ENCODE measurements around the gene CLOCK.

CLOCK gene

GRCh38 chr4:55539658-55540057 is 7.1 kb downstream of the CLOCK start:
- no peak for DNase-seq (ENCODE audit: low spot score)

DNA sequence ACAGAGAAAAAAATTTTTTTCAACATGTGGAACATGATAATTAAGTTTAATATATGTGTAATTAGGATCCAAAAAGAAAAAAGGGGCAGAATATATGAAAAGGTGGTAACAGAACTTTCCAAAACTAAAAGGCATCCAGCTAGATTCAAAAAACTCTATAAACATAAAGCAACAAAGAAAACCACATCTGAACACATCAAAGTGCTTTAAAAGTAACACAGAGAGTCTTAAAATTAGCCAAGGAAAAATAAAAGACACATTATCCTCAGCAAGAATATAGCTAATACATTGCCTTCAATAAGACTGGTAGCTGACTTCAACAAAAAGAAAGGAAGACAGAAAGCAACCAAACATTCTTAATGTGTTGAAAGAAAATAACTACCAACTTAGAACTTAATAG is 8.2 kb downstream of the CLOCK start:
- no peak for DNase-seq (ENCODE audit: low spot score)

GRCh38 chr4:55534306-55534705 is 12.4 kb downstream of the CLOCK start:
- no peak for DNase-seq (ENCODE audit: low spot score)

GRCh38 chr4:55530691-55531090 is 16.0 kb downstream of the CLOCK start:
- DNase-seq (ENCODE audit: low spot score) = no peak

- DNase-seq (ENCODE audit: low spot score) = no peak
Observed at GRCh38 chr4:55530167-55530566, 16.5 kb downstream of the CLOCK start.

DNA sequence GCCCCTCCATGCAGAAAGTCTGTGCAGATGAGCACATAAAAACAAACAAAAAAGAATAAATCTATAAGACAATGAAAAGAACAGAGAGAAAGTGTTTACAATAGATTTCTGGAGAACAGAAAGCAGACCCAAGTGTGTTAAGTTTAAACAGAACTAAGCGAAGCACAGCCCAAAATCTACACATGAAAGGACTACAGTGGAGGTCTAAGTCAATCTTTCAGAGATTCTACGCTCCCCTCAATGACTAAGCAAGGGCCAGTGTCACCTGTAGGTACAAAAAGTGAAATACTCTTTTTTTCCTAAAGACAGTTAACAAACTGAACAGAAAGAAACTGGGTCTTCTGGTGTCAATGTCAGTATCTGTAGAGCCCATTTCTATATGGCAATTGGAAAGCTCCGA is 18.2 kb downstream of the CLOCK start:
- DNase-seq (ENCODE audit: low spot score) = no peak

GRCh38 chr4:55524844-55525571 is 21.7 kb downstream of the CLOCK start:
- no peak for DNase-seq (ENCODE audit: low spot score)

DNA sequence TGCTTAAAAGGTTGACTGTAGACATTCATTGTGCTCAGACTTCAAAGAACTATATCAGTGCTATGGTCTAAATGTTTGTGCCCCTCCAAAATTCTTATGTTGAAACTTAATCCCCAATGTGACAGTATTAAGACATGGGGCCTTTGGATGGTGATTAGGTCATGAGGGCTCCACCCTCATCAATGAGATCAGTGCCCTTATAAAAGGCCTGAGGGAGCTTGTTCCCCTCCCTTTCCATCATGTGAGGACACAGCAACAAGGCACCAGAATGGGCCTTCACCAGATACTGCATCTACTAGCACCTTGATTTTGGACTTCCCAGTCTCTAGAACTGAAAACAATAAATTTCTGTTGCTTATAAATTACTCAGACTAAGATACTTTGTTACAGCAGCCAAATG is 28.3 kb downstream of the CLOCK start:
- no peak for DNase-seq (ENCODE audit: low spot score)

GRCh38 chr4:55517526-55518229 is 29.0 kb downstream of the CLOCK start:
- no peak for DNase-seq (ENCODE audit: low spot score)

GRCh38 chr4:55512922-55513571 is 33.7 kb downstream of the CLOCK start:
- DNase-seq (ENCODE audit: low spot score) = no peak

GRCh38 chr4:55512077-55512476 is 34.6 kb downstream of the CLOCK start:
- DNase-seq (ENCODE audit: low spot score) = no peak

DNA sequence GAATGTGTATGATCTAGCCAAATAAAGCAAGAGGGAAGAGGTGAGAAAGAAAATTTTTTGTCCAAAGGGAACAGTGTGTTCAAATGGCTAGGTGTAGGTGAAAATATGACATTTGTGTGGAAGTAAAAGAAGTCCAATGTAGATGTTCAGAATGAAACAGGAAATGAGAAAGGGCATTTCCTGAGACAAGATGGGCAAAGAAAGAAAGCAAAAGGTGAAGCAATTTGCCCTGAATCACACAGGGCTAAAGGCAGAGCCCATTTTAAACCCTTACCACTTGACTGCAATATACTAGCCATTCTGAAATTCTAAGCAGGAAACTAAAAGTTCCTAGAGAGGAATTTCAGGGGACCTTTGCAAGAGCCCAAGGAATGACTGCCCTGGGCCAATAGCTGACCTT is 36.0 kb downstream of the CLOCK start:
- no peak for DNase-seq (ENCODE audit: low spot score)

- no peak for DNase-seq (ENCODE audit: low spot score)
Observed at GRCh38 chr4:55509266-55509665, 37.4 kb downstream of the CLOCK start.

DNA sequence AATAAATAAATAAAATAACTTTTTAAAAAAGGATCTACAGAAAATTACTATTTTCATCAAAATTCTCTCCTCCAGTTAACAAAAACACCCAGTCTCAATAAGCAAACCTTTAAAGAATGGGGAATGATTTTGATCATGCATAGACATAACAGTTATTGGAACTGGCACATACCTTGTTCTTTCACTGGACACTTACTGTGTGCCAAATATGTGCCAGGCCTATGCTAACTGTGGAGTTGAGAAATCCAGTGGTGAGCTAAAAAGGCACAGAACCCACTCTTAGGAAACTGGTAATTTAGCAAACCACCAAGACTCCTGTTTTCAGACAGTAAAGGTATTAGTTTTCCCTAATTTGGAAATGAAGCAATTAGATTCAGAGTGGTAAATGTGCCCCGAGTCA is 39.1 kb downstream of the CLOCK start:
- DNase-seq (ENCODE audit: low spot score) = no peak

- no peak for DNase-seq (ENCODE audit: low spot score)
Observed at GRCh38 chr4:55503169-55503568, 43.5 kb downstream of the CLOCK start.

DNA sequence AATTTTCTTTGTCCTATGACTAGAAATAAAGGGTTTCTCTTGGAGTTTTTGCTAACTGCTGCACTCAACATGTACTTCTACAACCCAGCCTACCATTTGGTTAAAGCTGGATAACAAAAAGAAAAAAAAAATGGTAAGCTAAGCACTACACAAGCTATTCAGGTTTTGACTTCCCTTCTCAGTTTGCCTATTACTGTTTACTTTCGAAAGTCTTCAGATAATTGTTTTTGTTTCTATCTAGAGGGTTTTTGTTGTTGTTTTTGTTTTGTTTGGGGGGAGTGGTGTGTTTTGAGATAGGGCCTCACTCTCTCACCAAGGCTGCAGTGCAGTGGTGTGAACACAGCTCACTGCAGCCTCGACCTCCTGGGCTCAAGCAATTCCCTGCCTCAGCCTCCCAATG is 46.6 kb downstream of the CLOCK start:
- DNase-seq (ENCODE audit: low spot score) = no peak

GRCh38 chr4:55499495-55499894 is 47.2 kb downstream of the CLOCK start:
- DNase-seq (ENCODE audit: low spot score) = no peak

GRCh38 chr4:55498051-55498450 is 48.7 kb downstream of the CLOCK start:
- no peak for DNase-seq (ENCODE audit: low spot score)

- DNase-seq (ENCODE audit: low spot score) = no peak
Observed at GRCh38 chr4:55491486-55491885, 55.2 kb downstream of the CLOCK start.

- no peak for DNase-seq (ENCODE audit: low spot score)
Observed at GRCh38 chr4:55488716-55489115, 58.0 kb downstream of the CLOCK start.

DNA sequence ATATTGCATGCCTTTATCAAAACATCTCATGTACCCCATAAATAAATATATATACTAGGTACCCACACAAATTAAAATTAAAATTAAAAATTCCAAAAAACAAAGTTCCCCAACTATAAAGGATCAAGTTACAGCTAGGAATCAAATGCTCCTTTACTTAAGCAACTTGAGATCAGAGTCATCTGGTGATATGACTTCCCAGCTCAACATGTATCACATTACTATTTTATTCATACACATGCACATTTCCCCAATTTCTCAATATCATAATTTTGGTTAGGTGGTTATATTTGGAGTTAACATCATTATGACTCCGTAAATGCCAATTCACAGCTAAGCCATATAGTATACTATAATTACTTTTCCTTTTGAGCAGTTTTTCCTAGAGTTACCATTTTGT is 60.9 kb downstream of the CLOCK start:
- no peak for DNase-seq (ENCODE audit: low spot score)

GRCh38 chr4:55483315-55483714 is 63.4 kb downstream of the CLOCK start:
- DNase-seq (ENCODE audit: low spot score) = no peak

Data from pons (tissue), 1 donor.